Measurements from ENCODE around the gene FAM20C.
"Not testable (repeated sequence)": the region's sequence is repeated elsewhere in the genome, so short reads cannot be mapped to it uniquely, and the experiment has no call there.

The FAM20C gene

DNA sequence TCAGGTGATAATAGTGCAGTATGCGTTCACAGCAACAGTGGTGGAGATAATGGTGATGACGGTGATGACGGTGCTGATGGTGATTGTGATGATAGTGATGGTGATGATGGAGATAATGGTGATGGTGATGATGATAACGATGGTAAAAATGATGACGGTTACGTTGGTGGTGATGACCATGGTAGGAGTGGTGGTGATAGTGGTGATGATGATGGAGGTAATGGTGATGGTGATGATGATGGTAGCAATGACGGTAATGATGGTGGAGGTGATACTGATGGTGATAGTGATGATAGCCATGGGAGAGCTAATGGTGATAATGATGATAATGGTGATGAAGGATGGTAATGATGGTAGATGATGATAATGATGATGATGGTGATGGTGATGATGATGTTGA lies 45.0 kb downstream of the FAM20C start:
- DNase-seq (ENCODE audit: low read depth): no peak
- TF ChIP-seq, protein P1, sequence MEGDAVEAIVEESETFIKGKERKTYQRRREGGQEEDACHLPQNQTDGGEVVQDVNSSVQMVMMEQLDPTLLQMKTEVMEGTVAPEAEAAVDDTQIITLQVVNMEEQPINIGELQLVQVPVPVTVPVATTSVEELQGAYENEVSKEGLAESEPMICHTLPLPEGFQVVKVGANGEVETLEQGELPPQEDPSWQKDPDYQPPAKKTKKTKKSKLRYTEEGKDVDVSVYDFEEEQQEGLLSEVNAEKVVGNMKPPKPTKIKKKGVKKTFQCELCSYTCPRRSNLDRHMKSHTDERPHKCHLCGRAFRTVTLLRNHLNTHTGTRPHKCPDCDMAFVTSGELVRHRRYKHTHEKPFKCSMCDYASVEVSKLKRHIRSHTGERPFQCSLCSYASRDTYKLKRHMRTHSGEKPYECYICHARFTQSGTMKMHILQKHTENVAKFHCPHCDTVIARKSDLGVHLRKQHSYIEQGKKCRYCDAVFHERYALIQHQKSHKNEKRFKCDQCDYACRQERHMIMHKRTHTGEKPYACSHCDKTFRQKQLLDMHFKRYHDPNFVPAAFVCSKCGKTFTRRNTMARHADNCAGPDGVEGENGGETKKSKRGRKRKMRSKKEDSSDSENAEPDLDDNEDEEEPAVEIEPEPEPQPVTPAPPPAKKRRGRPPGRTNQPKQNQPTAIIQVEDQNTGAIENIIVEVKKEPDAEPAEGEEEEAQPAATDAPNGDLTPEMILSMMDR (IDR thresholded peaks at IDR 0.05; ENCODE audit: low read depth, low read length, missing control alignments): no peak
- H3K4me3 ChIP-seq (ENCODE audit: low read depth, low read length): no peak overlapping the region
- in situ Hi-C loops (cut with HindIII; ENCODE audit: low sequenced_read_pairs): no loop called here

DNA sequence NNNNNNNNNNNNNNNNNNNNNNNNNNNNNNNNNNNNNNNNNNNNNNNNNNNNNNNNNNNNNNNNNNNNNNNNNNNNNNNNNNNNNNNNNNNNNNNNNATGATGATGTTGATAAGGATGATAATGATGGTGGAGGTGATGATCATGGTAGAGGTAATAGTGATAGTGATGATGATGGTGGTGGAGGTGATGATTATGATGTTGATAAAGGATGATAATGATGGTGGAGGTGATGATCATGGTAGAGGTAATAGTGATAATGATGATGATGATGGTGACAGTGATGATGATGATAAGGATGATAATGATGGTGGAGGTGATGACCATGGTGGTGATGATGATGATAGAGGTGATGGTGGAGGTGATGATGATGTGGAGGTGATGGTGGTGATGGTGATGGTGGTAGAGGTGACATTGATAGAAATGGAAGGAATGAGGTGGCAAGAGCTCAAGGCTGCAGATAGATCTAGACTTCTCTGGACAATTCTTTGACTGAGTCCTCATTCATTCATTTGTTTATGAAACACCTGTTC lies 47.8 kb downstream of the FAM20C start:
- no peak overlapping the region for H3K4me3 ChIP-seq (ENCODE audit: low read depth, low read length)
- in situ Hi-C loops (cut with HindIII; ENCODE audit: low sequenced_read_pairs): no loop called here
- TF ChIP-seq, protein P1 (IDR thresholded peaks at IDR 0.05; ENCODE audit: low read depth, low read length, missing control alignments): no peak
- DNase-seq (ENCODE audit: low read depth): no peak

DNA sequence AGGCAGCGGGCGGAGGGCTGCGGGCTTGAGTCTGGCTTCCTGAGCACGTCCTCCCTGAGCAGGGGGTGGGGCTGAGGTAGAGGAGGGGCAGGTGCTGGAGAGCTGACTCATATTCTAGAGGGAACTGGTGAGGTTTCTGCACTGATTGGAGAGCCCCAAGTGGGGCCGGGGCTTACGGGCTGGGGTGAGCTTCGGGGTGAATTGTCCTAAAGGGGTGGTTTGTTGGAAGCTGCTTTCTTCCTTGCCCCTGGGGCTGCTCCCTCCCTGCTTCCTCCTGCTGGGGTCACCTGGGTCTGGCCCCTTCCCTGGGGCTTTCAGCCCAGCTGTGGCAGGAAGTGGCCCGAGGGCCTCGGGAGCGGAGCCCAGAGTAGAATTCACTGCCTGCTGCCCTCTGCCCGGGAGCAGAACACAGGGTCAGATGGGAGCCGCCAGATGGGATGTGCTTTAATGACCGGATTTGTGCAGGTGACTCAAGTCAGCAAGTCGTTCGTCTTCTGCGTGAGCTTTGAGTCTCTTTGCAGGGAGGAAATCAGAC lies 48.6 kb downstream of the FAM20C start:
- DNase-seq (ENCODE audit: low read depth): no peak
- TF ChIP-seq, protein P1 (IDR thresholded peaks at IDR 0.05; ENCODE audit: low read depth, low read length, missing control alignments): no peak
- in situ Hi-C loops (cut with HindIII; ENCODE audit: low sequenced_read_pairs): no loop called here
- H3K4me3 ChIP-seq (ENCODE audit: low read depth, low read length): no peak overlapping the region

DNA sequence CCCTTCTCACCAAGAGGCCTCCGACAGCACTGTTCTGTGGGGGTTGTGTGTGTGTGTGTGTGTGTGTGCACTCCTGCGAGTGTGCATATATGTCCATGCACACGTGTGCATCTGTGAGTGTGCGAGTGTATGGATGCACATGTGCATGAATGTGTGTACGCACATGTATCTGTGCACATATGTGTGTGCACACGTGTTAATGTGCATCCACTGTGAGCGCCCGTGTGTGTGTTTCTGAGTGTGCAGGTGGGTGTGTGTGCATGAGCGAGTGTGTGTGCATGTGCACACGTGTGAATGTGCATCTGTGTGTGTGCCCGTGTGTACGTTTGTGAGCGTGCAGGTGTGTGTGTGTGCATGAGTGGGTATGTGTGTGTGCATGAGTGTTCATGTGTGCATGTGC lies 49.1 kb downstream of the FAM20C start:
- no peak overlapping the region for H3K4me3 ChIP-seq (ENCODE audit: low read depth, low read length)
- in situ Hi-C loops (cut with HindIII; ENCODE audit: low sequenced_read_pairs): no loop called here
- no peak for DNase-seq (ENCODE audit: low read depth)
- TF ChIP-seq, protein P1 (IDR thresholded peaks at IDR 0.05; ENCODE audit: low read depth, low read length, missing control alignments): no peak

DNA sequence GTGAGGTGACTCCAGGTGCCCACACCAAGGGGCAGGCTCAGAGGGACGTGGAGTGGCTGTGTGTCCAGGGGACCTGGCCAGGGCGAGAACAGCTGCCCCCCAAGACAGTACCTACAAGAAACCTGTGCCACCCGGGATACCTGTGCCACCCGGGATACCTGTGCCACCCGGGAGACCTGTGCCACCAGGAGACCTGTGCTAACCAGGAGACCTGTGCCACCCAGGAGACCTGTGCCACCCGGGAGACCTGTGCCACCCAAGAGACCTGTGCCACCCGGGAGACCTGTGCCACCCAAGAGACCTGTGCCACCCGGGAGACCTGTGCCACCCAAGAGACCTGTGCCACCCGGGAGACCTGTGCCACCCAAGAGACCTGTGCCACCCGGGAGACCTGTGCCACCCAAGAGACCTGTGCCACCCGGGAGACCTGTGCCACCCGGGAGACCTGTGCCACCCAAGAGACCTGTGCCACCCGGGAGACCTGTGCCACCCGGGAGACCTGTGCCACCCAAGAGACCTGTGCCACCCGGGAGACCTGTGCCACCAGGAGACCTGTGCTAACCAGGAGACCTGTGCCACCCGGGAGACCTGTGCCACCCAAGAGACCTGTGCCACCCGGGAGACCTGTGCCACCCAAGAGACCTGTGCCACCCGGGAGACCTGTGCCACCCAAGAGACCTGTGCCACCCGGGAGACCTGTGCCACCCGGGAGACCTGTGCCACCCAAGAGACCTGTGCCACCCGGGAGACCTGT lies 50.6 kb downstream of the FAM20C start:
- DNase-seq (ENCODE audit: low read depth); H3K4me3 ChIP-seq (ENCODE audit: low read depth, low read length); in situ Hi-C loops (cut with HindIII; ENCODE audit: low sequenced_read_pairs): not testable (repeated sequence)

DNA sequence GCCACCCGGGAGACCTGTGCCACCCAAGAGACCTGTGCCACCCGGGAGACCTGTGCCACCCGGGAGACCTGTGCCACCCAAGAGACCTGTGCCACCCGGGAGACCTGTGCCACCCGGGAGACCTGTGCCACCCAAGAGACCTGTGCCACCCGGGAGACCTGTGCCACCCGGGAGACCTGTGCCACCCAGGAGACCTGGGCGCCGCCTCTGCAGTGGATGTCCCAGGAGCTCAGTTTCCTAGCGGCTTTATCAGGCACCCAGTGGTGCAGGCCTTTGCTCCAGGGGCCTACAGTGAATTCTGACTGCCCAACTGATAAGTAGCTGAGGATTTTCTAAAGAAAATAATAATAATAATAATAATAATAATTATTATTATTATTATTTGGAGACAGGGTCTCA lies 51.2 kb downstream of the FAM20C start:
- in situ Hi-C loops (cut with HindIII; ENCODE audit: low sequenced_read_pairs); DNase-seq (ENCODE audit: low read depth); H3K4me3 ChIP-seq (ENCODE audit: low read depth, low read length): not testable (repeated sequence)

DNA sequence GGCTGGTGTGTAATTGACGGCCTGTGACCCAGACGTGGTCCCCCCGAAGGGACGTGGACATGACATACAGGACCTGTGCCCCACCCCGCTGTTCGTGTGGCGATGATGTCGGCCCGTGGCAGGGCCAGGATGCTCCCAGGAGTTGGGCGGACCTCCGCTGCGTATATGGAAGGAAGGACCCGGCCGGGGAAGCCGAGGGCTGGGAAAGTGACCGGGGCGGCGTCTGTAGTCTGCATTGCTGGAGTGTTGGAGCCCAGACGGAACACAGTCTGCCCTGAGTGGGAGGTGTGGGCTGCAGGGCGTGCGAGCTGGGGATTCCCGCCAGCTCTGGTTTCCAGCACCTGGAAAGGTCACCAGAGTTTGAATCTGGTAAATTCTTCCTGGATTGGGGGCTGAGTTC lies 52.6 kb downstream of the FAM20C start:
- no peak overlapping the region for H3K4me3 ChIP-seq (ENCODE audit: low read depth, low read length)
- TF ChIP-seq, protein P1 (IDR thresholded peaks at IDR 0.05; ENCODE audit: low read depth, low read length, missing control alignments): no peak
- DNase-seq (ENCODE audit: low read depth): no peak
- in situ Hi-C loops (cut with HindIII; ENCODE audit: low sequenced_read_pairs): no loop called here
